ENCODE measurements around the gene STK32C. TPM values are rescaled to one million over a fixed set of nuclear protein-coding genes. Genes with fewer than 3 reads are reported as not detected.

STK32C gene
- total RNA-seq, 1 donor from 2014 or later, result 18.3 TPM

DNA sequence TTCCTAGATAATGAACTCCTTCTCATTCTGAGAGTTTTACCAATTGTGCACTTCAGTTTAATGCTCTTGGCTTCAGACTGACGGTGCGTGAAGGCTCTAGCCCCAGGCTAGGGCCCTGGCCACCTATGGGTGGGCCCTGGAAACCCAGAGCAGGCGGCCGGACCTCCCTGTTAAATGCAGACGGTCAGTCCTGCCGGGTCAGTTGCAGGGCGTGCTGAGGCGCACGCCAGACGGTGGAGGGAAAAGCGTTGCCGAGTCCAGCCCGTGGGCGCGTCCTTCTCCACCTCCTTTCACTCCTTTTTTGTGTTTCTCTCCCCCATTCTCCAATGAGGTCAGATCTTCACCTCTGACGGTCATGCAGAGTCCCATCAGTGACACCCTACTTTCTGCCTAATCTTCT lies 118.7 kb downstream of the STK32C start:
- no peak for DNase-seq (ENCODE audit: low spot score)

DNA sequence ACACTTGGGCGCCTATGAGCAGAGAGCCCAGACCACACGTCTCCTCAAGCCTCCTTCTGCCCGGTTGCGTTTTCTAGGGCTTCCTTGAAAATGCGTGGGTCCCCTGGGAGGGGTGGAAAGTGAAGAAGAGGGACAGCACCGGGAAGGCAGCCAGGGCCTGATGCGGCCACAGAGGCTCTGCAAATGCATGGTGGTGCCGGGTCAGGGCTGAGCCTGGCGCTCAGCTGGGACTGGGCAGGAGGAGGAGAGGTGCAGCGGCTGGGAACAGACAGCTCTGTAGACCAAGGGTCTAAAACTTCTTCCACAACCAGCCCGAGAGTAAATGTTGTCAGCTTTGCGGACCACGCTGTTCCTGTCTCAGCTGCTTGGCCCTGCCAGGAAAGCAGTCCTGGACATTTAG lies 119.4 kb downstream of the STK32C start:
- DNase-seq (ENCODE audit: low spot score), result no peak

DNA sequence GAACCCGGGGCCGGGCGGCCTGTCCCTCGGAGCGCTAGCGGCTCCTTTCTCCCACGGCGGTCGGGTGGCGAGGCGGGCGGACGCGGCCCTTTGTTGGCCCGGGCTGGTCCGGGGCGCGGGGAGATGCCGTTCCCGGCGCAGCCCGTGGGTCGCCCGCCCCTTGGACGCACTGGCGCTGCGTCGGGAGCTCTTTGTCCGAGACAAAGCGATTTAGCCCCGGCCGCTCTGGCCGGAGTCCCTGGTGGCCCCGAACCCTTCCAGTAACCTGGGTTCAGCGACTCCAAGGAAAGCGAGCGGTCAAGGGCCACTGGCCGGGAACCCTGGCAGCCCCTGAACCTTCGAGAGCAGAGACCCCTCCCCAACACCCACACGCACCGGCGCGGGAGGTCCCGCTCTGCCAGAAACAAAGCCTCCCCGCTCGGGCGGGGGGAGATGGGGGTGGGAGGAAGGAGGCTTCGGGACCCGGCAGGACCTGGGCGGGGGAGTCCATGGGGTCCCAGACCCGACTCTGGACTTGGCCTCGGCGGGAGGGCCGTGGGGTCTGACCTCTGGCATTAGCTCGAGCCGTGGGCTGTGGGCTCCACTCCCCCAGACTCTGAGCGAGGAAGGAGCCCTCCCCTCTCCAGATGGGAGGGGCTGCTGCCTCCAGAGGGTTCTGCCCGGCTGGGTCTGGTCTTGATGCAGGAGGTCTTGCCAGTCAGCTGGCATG lies 120.2 kb downstream of the STK32C start:
- no peak for DNase-seq (ENCODE audit: low spot score)

DNA sequence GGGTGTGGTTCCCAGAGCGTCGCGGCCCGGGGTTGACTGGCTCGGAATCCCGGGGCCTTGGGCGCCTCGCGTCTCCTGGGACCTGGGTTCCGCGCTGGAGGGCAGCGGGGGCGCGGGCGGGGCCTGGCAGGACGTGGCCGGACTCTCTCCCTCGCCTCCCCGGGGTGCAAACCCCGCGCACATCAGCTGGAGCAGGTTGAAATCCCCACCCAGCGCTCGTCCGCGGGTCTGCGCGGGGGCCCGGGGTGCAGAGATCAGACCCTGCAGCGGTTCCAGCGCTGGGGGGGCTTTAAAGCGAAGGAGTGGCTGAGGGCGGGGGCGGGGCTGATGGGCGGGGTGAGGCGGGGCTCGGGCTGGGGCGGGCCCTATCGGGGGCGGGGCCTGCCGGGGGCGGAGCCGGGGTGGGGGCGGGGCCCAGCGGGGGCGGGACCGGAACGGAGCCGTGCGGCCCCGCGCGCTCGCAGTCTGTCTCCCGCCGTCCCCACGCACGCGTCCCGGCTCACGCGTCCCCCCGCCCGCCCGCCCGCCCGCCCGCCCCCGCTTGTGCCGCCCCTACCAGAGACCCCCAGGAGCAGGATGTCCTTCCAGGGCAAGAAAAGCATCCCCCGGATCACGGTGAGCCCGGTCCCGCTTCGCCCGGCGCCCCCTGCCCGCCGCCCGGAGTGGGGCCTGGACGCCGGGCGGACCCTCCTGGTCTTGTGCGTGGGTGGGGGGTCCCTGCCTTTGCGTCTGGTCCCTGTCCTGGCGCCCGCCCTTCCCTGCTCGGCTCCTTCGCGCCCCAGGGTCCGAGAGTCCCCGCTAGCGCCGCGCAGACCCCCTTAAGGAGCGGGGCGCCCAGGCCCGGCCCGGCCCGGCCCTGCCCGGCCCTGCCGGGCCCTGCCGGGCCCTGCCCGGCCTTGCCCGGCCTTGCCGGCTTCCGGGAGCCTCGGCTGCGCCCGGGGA lies 121.0 kb downstream of the STK32C start, which contains the start of gene DPYSL4:
TSS of gene DPYSL4 (plus strand) at position 461 of the 942 bp plus-strand sequence. CDS start at position 577, 116 bp downstream.
- no peak for DNase-seq (ENCODE audit: low spot score)

GRCh38 chr10:132185601-132186487 lies 121.9 kb downstream of the STK32C start:
- DNase-seq (ENCODE audit: low spot score), result no peak

GRCh38 chr10:132184816-132185593 lies 122.7 kb downstream of the STK32C start:
- no peak for DNase-seq (ENCODE audit: low spot score)

GRCh38 chr10:132183046-132183445 lies 124.7 kb downstream of the STK32C start:
- no peak for DNase-seq (ENCODE audit: low spot score)

- DNase-seq (ENCODE audit: low spot score), result no peak
These were observed 125.2 kb downstream of the STK32C start for GRCh38 chr10:132182591-132182990.

DNA sequence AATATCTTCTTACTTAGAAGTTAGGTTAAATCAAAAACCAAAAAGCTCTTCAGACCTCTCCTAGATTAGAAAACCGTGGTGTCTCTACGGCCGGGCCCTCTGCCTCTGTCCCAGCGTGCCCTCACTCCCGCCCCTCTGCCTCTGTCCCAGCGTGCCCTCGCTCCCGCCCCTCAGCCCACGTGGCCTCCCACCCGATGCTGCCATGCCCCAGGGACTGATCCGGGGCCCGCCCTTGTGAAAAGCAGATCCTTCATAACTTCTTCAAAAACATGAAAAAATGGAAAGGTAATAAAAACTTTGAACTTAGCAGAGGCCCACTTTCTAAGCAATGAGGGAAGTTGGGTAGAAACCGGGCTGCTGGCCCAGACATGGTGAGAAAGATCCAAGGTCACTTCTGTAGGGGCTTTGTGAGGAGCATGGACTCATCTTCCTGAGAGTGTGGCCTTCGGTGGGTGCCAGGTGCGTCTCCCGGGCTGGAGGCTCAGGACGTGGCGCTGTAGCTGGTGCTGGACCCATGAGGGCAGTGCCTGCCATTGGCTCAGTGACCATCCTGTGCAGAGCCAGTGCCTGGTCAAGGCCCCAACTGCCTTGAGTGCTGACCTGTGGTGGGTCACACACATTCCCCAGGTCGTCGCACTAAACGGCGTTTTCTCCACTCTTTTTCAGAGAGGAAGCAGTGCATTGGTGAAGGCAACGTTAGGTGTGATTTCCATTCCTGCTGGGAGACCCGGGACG lies 125.9 kb downstream of the STK32C start:
- DNase-seq (ENCODE audit: low spot score), result no peak

DNA sequence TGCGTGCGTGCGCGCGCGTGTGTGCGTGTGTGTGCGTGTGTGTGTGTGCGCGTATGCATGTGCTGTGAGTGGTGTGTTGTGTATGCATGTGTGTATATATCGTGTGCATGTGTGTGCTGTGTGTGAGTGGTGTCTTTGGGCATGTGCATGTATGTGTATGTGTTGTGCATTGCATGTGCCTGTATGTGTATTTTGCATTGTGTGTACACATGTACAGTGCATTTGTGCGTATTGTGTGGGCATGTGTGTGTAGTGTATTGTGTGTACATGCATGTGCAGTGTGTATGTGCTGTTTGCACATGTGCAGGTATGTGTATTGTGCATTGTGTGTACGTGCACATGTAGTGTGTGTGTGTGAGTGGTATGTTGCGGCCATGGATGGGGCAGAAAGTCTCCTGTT lies 127.0 kb downstream of the STK32C start:
- DNase-seq (ENCODE audit: low spot score), result no peak

DNA sequence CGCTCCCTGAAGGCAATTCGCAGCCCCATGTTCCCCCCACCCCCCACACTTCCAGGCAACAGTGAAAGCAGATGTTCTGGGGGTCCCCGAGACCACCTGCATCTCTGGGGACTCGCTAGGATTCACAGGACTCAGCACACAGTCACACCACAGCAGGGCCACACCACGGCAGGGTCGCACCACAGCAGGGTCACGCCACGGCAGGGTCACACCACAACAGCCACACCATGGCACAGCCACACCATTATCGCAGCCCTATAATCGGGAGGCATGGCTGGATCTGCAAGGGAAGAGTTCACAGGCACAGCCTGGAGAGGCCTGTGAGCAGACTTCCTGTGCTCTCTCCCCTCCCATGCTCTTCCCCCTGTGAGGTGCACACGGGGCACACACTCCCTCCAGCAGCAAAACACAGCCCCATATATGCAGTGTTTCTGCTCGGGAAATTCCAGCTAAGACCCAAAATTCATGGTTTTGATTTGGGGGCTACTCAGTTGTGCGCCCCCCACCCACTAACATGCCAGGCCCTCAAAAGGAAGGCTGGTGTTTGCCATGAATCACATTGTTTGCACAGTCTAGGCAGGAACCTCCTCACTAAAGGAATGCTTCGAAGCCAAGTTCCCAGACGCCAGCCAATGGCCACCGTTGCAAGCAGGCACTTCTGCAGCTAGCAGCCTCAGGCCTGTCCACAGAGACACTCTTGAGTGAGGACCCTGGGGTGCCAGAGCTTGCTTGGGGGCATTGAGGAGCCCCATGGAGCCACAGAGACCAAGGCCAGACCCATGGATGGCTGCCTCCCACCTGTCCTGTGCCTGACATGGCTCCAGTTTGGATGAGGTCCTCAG lies 128.0 kb downstream of the STK32C start:
- no peak for DNase-seq (ENCODE audit: low spot score)

DNA sequence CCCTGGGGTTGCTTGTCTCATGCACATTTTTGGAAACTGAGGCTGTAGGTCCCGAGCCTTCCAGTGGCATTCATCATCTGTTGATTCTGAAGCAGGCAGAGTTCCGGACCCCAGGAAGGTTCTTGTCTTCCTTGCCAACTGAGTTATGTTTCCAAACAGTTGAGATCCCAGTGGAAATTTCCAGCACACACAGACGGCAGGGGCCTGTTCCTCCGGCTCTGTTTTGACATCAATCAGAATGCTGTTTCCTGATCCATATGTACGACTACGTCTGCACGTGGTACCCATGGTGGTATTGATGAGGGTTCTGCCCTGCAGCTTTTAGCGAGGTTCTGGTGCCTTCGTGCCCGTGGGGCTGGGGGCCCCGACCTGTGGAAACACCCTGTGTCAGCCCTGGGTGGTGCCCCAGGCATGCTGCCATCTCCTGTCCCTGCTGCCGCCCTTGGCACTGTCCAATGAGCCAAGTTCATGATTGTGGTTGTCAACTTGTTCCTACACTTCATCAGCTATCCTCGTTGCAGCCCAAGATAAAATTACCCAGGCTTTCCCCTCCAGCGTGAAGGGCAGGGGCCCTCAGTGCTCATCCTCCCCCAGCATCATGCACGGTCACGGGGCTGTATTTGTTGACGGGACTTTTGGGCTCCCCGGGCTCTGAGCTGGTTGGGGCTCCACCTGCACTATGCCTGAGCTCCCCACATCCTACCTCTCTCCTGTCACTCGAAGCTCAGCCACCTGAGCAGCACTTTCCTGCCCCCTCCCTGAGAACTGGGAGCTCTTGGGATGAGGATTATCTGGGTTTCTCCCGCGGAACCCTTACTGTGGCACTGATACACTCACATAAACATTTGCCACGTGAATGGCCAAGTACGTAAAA lies 128.8 kb downstream of the STK32C start:
- DNase-seq (ENCODE audit: low spot score), result no peak

DNA sequence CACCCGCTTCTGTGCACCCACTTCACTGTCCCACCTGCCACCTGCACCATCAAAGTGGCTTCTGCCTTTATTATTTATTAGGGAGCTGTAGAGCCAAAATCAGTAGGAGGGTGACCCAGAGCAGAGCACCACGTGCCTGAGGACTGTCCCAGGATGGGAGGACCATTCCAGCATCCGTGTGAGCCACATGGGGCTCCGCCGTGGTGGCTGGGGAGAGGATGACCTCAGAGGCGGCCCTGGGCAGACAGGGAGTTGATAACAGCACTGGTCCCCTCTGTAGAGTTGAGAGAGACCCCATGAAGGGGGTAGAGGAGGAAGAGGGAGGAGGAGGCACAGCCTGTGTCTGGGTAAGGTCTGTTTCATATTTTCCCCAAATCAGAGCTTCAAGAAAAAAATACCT lies 129.7 kb downstream of the STK32C start:
- DNase-seq (ENCODE audit: low spot score), result no peak

DNA sequence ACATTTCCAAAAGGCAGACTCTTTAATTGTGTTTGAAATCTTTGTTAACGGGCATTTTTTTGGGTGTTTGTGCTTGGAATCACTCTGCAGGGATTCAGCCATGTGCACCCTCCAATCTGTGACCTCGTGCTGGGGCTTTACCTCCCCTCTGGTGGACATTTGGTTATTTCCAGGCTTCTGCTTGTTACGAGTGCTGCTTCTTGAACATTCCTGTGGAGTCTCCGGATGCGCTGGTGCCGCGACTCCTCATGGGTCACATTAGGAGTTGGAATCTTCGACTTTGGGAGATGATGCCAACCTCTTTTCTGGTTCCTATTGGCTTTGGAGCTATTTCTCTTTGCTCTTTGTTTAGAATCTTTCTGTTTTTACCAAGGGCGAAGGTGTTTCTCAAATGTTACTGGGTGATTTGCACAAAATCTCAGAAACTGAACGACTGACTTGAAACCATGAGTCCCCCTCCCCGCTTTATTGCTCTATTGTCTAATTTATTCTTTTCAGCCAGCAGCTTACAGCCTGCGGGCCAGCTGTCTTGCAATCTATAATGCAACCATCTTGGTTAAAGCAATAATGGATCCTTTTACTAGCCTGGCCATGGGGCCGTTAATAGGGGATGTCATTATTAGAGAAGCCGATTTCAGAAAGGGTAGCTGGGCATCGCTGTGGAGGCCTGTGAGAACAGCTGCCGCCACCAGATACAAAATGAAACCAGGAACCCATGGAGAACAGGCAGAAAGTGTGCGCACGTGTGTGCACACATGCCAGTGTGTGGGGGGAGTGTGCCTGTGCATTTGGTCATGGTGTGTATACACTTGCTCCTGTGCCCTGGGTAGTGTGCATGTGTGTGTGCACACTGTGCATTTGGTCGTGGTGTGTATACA lies 130.9 kb downstream of the STK32C start:
- DNase-seq (ENCODE audit: low spot score), result no peak

DNA sequence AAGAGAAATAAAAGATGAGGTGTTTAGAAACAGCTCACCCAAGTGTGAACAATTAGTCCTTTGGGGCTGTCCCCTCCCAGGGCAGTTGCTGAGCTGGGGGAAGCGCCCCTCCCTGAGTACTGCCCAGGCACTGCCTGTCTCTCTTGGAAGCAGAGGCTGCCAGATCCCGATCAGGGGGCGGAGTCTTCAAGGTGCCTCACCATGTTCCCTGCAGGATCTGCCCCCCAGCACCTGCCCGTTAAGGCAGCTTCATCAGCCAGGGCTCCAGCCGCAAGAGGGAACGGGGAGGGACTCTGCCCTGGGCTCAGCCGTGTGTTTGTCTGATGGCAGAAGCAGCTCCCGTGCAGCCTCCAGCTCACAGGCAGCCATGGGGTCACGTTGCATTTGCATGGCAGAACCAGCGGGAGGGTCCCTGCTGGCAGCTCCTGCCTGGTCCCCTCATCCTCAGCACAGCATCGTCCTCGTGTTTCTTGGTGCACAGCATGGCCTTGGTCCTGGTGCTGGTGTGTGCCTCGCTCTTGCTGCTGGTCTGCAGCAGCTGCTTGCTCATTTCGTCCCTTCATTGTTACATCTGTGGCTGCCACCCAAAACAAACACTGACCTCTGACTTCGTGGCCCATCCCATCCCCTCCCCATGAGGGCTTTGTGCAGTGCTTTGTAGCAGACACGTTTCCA lies 131.7 kb downstream of the STK32C start:
- no peak for DNase-seq (ENCODE audit: low spot score)

DNA sequence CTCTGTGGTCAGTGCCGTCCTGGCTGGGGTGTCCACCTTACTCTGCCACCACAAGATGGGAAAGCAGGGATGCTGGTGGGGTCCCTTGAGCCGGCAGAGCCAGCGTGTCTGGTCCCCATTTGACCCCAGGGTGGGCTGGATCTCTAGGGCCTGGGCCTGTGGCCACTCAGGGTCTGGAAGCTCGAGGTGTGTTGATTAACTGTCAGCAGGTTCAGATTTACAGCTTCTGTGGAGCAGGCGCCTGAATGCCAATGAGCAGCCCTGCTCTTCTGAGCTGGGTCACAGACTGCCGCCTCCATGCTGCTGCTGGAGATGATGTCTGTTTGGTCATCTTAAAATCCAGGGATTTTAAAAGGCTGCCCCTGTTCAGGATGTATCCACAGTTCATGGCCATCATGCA lies 132.3 kb downstream of the STK32C start:
- no peak for DNase-seq (ENCODE audit: low spot score)
